ENCODE measurements around the gene NRSN2.
"Not testable (repeated sequence)": the region's sequence is repeated elsewhere in the genome, so short reads cannot be mapped to it uniquely, and the experiment has no call there.

NRSN2 gene

DNA sequence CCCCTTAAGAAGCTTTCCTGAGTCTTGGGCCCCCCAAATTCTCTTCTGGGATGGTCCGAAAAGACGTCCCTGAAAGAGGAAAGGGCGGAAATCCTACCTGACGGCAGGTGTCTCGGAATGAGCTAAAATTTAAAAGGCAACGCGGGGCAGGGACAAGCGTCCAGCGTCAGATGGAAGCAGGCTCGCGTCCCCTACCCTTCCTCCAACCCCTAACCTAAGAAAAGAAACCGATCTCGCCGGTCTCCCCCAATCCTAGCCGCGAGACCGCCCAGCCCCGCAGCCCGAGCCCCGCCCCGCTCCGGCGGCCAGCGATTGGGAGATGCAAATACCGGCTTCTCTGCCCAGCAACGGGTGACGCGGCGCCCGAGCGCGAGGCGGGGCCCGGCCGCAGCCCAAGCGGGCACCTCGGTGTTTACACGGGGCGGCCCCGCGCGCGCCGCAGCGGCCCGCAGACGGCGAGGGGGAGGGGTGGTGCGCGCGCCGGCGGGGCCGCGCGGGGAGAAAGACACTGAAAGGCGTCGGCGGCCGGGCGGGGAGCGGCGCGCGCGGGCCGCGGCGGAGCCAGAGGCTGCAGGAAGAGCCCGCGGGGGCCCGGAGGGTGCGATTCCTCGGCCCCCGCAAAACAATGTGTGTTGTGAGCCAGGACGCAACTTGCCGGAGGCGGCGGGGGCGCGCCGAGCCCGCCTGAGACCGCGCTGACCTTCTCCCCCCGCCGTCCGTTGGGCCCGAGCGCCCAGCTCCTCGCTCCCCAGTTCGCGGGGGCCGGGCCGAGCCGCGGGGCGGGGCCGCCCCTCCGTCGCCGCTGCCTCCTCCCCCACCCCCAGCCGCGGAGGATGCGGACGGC, 21.6 kb upstream of the NRSN2 start, which contains the start of gene SOX12:
Gene SOX12, plus strand, starts transcription at position 508 of the 844 bp plus-strand sequence. CDS start 373 bp downstream, outside the sequence.
- DNase-seq = peak; percentile 98 to 99

DNA sequence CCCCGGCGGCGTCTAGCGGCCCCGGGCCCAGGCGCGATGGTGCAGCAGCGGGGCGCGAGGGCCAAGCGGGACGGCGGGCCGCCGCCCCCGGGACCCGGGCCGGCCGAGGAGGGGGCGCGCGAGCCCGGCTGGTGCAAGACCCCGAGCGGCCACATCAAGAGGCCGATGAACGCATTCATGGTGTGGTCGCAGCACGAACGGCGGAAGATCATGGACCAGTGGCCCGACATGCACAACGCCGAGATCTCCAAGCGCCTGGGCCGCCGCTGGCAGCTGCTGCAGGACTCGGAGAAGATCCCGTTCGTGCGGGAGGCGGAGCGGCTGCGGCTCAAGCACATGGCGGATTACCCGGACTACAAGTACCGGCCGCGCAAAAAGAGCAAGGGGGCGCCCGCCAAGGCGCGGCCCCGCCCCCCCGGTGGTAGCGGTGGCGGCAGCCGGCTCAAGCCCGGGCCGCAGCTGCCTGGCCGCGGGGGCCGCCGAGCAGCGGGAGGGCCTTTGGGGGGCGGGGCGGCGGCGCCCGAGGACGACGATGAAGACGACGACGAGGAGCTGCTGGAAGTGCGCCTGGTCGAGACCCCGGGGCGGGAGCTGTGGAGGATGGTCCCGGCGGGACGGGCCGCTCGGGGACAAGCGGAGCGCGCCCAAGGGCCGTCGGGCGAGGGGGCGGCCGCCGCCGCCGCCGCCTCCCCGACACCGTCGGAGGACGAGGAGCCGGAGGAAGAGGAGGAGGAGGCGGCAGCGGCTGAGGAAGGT, 20.8 kb upstream of the NRSN2 start:
- peak; percentile 51 to 60 for DNase-seq

DNA sequence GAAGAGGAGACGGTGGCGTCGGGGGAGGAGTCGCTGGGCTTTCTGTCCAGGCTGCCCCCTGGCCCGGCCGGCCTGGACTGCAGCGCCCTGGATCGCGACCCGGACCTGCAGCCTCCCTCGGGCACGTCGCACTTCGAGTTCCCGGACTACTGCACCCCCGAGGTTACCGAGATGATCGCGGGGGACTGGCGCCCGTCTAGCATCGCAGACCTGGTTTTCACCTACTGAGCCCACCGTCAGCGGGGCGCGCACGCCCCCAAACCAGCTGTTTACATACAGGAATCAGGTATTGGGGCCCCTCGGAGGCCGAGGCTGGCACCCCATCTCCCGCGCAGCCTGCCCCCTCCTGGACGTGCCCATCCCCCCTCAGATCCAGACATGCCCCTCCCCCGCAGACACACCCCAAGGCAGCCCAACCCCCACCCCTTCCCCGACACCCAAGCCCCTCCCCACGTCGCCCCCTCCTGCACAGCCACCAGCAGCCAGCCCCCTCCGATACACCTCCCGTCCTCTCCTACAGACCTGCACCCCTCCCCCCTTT, 20.2 kb upstream of the NRSN2 start:
- DNase-seq = no peak

DNA sequence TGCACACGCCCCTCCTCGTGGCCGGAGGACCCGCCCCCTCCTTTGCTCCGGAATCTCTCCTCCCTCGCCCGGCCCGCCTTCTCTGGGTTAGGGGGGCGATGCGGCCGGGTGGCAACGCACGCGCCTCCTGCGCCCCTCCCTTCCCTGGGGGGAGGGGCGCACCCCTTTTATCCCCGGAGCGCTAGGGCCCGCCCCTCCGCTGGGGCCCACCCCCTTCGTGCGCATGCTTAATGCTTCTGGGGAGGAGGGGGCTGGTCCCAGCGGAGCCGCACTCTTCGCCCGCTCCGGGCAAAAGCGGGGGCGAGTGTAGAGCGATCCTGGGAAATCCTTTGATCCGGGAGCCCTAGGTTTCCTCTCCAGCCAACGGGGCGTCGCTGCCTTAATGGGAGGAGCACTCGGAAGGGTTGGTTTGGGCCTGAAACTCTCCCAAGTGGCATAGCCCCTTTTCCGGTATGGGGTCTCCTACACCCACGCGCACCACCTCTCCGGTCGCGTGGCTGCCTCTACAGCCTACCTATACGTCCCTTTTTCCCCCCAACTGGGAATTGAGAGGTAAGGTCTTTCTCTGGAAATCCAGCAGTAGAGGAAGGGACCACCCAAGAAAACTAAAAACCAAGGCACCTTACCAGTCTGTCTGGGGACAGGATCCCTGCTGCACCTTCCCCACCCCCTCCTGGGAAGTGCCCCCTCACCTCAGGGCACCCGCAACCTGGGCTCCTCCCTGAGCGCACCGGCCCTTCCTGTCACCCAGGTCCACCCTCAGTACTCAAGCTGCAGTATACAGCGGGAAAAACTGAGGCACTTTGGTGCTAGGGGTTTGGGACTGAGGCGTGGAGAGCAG, 19.5 kb upstream of the NRSN2 start:
- peak; percentile 65 to 77 for DNase-seq

DNA sequence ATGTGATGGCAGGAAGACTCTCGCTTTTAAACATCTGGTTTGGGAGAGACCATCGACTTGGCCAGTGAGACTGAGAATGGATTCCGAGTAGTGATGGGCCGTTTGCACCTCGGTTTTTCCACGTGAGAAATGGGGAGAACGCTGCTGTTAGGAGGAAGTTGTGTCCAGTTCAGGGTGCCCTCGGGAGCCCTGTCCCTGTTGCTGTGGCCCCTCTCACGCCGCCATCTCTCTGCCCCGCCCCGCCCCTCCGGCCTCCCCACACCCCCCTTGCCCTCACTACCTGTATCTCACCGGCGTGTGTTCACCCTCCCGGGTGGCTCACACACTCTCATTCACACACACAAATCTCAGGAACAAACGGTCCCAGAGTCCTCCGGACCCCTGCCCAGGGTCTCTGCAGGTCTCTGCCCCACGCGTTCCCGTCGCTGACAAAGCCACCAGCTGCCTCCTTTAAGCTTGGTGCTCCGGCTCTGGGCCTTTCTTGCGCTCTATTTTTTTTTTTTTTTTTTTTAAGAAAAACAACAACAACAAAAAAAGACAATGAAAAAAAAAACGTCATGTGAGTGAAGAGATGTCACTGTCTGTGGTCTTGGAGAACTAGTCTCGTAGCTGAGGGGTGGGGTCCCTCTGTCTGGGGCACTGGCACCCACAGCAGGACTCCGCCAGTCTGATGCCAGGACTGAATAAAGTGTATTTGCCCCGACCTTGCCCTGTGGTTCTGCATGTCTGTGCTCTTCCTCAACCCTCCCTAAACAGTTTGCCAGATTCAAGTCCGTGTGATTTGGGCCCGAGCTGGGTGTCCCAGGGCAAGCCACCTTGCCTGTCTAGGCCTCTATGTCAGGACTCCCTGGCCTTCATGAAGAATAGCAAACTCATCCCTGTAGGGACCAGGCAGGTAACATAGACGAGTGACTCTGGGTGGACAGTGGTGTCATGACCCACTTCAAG, 18.6 kb upstream of the NRSN2 start:
- no peak for DNase-seq

DNA sequence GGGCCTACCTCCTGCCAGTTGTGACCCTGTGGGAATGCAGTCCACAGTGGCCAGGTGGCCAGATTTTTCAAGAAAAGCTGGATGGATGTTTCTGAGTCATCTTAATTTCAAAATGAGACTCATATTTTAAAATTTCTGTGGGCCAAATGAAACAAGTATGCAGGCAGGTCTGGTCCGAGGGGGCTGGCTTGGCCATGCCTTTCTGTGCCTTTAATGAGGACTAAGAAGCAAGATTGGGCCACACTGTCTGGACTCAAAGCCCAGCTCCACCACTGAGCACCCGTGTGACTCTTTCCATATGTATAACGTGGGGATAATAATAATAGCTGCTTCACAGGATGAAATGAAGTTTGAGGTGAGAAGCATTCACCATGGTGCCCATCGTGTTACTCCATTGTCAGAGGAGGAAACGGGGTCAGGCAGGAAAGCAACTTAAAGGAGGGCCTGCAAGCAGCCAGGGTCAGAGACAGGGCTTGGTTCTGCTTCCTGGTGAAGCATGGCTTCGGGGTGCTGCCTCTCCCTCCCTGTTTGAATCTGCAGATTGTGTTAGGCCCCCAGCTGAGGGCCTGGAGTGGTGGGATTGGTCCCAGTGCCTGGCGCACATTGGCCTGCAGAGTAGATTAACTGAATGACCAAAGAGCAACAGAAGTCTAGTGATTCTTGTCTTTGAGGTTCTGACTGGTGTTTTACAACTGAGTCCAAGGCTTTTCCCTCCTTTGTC, 17.8 kb upstream of the NRSN2 start:
- no peak for DNase-seq

DNA sequence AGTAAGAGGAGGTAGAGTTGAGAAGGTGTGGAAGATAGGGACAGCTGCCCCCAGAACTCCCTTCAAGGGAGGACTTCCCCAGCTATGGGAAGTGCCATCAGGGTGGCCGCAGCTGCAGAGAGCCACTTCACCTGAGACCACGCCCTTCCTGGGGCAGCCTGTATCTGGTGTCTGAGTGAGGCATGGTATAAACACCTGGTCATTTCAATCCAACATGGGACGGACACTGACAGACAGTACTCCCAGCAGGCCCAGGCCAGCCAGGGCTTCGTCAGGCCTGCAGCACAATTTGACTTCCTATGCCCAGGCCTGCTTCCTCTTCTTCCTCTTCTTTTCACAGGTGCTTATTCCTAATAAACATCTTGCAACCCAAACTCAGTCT, 17.1 kb upstream of the NRSN2 start:
- no peak for DNase-seq

DNA sequence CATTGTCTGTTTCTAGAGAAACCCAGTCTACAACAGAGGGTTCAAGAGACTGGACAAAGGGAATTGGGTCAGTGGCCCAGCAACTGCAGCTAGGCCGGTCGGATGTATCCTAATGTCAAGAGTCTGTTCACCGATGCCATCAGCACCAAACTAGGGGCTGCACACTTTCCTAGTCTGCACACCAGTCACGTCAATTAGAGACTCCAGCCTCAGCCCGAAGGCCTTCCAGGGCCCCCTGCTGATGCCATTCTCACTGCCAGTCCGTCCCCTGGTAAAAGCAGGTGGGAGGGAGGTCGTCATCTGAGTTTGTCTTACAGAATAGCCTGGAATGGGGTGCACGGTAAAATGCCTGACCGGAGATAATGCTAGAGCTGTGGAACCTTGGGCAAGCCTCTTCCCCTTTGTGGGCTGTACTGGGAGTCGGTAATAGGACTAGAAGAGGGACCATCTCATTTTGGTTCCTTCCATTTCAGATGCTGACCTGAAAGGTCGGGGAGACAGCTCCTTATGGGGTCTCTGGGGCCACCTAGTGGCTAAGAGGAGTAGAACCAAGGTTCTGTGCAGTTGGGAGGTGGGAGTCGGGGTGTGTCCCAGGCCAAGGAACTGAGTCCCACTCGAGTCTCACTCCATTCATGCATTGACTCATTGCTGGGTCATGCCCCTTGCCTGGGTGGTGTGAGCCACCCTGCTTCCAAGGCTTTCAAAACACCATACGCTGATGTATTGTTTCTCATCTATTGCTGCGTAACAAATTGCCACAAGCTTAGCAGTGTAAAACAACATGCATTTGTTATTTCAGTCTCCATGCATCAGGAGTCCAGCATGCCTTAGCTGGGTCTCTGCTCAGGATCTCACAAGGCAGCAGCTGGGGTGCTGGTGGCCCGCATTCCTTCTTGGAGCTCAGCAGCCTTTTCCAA, 16.4 kb upstream of the NRSN2 start:
- peak; percentile 56 to 67 for DNase-seq

DNA sequence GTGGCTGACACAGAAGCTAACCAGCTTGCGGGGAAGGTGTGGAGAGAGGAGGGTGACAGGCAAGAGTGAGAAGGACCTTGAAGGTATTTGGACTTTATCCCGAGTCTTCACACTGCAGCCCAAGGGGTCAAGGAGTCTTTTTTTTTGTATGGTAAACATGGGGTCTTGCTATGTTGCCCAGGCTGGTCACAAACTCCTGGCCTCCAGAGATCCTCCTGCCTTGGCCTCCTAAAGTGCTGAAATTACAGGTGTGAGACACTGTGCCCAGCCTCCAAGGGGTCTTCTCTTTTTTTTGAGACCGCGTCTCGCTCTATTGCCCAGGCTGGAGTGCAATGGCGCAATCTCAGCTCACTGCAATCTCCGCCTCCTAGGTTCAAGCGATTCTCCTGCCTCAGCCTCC, 12.3 kb upstream of the NRSN2 start:
- no peak for DNase-seq

DNA sequence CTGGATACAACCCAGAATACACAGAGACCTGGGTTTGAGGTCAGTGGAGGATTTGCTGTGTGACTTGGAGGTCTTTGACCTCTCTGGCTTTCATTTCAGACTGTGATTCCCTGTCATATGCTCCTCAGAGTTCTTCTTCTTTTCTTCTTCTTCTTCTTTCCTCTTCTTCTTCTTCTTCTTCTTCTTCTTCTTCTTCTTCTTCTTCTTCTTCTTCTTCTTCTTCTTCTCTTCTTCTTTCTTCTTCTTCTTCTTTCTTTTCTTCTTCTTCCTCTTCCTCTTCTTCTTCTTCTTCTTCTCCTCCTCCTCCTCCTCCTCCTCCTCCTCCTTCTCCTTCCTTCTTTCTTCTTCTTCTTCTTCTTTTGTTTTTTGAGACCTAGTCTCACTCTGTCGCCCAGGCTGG, 10.9 kb upstream of the NRSN2 start:
- DNase-seq = not testable (repeated sequence)

DNA sequence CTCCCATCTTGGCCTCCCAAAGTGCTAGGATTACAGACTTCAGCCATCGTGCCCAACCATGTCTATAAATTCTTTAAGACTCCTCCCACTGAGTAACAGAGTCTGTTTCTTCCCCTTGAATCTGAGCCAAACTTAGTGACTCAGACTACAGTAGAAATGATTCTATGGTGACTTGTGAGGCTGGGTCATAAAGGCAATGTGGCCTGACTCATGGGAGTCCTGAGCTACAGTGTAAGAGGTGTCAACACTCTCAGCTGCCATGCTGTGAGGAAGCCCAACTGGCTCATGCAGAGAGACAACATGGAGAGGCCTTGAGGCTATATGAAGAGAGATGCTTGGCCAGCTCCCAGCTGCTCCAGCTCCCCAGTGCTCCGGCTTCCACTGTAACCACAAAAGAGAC, 5.2 kb upstream of the NRSN2 start:
- peak; percentile 53 to 56 for DNase-seq

DNA sequence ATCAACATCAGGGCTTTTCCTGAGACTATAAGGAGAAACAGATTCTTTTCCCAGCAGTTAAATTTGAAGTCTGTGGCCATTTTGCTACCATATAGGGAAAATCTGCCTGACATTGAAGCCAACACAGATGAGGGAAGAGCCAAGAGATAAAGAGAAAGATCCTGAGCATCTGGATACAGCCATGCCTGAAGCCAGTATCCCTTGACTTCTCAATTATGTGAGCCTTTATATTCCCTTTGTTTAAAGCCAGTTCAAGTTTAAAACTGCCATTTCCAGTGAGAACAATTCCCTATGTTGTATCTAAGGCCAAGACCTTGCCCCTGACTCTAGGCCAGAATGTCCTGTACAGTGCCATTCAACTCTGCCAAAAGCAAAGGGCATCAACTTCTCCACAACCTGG, 3.8 kb upstream of the NRSN2 start:
- DNase-seq = no peak

DNA sequence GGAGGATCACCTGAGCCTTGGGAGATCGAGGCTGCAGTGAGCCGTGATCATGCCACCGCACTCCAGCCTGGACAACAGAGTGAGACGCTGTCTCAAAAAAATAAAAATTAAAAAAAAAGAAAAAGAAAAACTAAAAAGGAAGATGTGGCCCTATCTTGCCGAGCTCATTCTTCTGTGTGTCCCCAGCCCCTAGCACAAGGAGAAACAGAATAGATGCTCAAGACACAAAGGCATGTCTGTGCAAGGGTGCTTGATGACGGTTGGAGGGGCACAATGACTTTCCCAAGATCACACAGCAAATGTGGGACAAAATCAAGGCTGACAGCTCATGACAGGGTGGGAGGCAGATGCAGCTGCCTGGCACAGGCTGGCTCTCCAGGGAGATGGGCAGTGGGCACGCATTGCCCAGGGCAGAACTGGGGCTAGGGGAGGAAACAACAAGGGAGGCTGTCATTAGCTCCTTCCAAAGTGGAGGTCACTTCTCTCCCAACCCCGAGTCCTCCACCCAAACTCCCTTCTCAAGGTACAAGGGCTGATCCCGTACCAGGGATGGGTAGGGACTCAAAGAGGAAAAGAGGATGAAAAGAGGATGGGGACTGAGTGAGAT, 775 bp upstream of the NRSN2 start:
- no peak for DNase-seq

DNA sequence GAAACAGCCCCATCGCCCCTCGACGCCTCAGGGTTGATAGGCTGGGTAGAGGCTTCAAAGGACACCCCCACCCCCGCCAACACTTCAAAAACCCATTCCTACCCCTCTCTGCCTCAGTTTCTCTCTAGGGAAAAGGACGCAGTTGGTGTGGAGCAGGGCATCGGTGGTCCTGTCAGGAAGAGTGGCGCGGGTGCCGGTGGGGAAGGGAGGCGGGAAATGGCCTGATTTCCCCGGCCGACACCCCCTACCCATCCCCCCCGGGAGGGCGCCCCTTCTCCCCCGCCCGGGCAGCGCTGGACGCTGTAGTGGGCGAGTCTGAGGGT, 367 bp downstream of the NRSN2 start:
- DNase-seq = no peak

DNA sequence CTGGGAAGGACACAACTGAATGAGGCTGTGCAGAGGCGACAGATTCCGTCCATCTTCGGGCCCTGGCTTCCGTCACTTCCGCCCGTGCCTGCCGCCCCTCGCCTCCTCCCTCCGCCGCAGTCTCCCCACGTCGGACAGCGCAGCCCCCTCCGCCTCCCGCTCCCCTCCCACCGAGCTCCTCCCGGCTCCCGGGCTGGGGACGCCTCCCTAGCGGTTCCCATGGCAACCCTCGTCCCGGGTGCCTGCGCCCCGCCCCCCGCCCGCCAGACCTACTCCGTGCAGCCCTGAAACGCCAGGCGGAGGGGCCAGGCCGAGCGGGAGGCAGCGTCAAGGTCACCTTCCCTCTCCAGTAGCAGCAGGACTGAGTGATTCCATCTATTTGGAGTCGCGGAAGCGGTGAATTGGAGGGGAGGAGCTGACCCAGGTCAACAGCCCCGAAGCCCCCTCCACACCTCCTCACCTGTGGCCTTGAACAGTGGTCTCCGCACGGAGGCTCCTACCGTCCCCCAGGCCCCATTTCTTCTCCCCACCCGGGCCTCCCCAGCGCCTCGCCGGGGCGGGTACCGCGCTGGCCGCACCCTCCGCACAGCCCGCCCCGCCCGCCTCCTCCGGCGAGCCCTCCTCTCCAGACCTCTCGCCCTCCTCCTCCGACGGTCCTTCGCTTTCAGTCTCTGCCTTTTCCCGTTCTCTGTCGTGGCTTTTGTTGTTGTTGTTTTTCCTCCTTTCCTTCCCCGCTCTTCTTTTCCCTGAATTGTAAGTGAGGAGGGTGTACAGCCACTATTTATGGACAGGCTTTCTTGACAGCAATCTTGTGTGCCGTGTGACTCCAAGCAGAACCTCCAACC, 951 bp downstream of the NRSN2 start:
- DNase-seq = peak; percentile 63 to 79

DNA sequence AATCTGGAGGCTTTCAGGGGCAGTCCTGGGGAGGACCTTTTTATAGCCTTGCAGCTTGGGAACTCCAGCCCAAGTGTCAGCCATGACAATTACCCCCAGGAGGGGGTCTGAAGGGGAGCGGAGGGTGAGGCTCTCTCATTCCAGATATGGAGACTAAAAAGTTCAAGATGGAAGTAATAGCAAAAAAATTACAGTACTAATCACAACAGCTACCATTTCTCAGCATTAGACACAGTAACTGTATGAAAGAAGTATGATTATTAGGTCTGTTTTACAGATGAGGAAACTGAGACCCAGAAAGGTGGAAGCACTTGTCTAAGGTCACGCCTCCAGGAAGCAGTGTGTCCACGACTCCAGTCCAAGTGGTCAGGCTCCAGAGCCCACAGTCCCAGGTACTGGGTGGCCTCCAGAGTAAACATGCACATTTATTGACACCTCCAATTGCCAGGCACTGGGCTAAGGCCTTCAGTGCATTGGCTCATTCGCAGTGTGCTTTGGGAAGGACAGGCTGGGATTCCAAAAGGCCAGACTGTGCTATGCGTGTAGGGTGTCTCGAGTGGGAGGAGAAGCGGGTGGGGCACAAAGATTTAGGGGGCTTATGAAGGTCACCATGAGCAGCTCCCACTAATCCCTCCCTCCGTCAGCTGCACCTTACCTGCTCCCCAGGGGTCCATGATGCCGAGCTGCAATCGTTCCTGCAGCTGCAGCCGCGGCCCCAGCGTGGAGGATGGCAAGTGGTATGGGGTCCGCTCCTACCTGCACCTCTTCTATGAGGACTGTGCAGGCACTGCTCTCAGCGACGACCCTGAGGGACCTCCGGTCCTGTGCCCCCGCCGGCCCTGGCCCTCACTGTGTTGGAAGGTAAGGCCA, 2.3 kb downstream of the NRSN2 start:
- DNase-seq = no peak

DNA sequence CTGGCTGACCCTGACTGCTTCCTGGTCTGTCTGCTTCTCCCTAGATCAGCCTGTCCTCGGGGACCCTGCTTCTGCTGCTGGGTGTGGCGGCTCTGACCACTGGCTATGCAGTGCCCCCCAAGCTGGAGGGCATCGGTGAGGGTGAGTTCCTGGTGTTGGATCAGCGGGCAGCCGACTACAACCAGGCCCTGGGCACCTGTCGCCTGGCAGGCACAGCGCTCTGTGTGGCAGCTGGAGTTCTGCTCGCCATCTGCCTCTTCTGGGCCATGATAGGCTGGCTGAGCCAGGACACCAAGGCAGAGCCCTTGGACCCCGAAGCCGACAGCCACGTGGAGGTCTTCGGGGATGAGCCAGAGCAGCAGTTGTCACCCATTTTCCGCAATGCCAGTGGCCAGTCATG, 6.3 kb downstream of the NRSN2 start:
- DNase-seq = no peak
